Adipose tissue (tissue), 3 donors: ENCODE results near the gene WNT5A. TPM values are rescaled to one million over a fixed set of nuclear protein-coding genes. Genes with fewer than 3 reads are reported as not detected.

Source experiments
- H3K27ac ChIP-seq: one replicate; pipeline ENCODE4 v1.5.1; 2013; ENCODE audit warnings: low read depth, low read length
- WGBS, 3 donors: extraction: QIAGEN DNeasy Blood & Tissue Kit; methylation state at CpG; one replicate each; pipeline ENCODE4 v1.1.7; 2013; 5-methylcytosine and 5-hydroxymethylcytosine counted together
- polyA plus RNA-seq, 3 donors: library from polyadenylated mRNA; stranded (reverse); fragments of 200-250 nt; gene quantifications; one replicate each; pipeline ENCODE4 v1.2.3, GENCODE V29; 2013
- donor health status: healthy with polysubstance abuse.
- donor health status: Bipolar disorder and iron deficiency.
- donor health status: healthy.

The WNT5A gene
- polyA plus RNA-seq, 3 donors = 1.1 to 1.4 (median 1.2) TPM

DNA sequence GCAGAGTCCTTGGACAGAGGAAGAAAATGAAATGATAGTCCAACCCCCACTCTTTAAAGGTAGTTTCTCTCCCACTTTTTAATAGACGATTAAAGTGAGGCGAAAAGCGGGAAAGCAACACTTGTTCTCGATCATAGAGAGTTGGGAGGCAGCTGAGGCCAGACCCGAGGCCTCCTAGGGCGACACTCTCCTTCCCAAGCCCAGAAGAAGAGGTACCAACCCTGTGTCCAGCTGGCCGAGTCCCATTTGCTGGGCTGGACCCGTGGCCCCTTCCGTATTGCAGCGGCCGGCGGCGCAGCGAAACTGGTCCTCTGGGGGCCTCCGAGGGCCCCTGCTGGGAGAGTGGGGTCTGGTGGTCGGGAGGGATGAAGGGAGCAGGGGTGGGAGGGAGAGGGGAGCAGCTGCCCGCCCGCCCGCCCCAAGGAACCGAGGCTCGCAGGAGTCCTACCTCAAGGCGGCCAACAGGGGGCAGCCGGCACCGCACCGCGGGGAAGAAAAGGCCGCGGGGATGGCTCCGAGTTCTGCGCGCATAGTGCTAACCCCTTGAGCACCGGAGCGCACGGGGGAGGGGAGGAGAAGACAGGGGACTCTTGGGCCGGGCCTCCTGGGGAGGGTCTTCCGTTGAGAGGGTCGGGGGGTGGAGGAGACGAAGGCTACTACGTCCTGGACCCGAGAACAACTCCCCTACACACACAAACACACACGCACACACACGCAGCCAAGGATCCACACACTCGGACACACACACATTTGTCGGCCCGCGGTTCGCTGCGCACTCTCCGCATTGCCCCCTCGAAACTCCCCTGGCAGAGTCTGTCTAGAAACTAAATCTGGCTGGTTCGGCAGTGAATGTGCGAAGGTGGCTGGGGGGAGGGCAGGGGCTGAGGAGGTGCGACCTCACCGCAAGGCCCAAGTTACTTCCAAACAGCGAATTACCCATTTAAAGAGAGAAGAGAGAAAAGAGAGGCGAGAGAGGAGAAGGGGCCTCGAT is 2.0 kb downstream of the WNT5A start:
- WGBS, 3 donors = 5 to 6% (median 6%) methylated on average over 47 to 57 of the region's 57 CpGs
- H3K27ac ChIP-seq = no peak overlapping the region

DNA sequence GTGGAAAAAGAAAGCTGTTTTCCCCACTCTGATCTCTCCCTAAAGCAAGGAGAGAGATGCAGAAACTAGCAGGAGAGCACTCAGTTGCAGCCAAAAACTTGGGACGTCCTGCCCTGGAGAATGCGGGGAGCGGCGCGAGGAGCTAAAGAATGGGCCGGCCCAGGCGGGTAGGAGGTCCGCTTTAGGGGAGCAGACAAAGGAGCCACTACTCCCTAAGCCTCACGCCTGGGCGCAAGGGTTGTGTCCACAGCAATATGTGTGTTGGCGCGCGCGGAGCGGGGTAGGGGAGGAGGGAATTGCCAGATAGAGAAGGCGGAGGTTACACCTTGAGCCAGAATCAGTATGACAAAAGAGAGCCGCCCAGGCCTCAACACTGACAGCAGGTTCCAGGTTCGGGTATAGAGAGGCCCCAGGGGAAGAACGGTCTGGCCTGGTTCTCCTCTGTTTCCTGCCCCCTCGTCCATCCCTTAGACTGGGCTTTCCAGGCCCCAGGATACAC is 2.9 kb downstream of the WNT5A start:
- no peak overlapping the region for H3K27ac ChIP-seq
- 30 to 57% (median 40%) methylated on average over 18 to 20 of the region's 20 CpGs for WGBS, 3 donors

DNA sequence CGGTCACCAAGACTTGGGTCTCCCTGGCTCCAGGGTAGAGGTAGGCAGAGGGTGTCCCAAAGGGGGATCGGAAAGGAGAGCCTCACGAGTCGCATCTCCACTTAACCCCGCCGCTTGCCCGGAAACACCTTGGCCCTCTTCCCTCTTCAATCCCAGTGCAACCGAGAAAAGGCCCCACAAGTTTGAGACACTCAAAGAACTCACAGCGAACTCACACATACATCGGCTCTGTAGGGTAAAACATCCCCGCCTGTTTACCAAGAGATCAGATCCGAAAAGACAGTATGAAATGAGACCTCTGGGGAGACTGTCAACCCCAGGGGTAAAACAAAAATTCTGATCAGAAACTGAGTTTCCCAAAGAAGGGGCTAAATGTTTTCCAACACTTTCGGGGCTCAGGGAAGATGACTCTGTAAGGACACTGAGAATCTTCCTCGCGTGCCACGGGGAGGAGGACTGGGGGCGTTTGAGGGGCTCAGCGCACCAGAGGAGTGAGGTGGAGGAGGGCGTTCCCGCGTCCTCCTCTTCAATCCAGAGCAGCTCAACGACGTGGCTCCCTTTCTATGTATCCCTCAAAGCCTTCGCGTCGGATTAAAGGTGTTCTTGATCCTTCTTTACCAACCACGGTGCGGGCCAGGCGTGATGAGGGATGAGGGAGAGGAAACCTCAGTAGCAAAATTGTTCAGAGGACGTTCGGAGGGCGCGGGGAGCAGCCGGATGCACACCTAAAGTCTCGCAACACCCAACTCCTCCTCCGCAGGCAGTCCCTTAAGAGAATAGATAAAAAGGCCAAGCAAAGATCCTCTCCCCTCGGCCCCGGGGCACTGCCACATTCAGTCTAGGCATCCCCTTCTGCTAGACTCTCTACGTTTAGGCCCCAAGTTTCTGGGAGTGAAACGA is 3.7 kb downstream of the WNT5A start:
- 20 to 39% (median 39%) methylated on average over 40 of the region's 40 CpGs for WGBS, 3 donors
- no peak overlapping the region for H3K27ac ChIP-seq

GRCh38 chr3:55482496-55483195 is 4.5 kb downstream of the WNT5A start:
- no peak overlapping the region for H3K27ac ChIP-seq
- WGBS, 3 donors = 7 to 15% (median 8%) methylated on average over 38 of the region's 38 CpGs

GRCh38 chr3:55481744-55482495 is 5.2 kb downstream of the WNT5A start:
- H3K27ac ChIP-seq = no peak overlapping the region

GRCh38 chr3:55480911-55481743 is 6.0 kb downstream of the WNT5A start:
- no peak overlapping the region for H3K27ac ChIP-seq
- WGBS, 3 donors = 4 to 13% (median 9%) methylated on average over 41 to 42 of the region's 42 CpGs

More at GRCh38 chr3:55481744-55482495, 5.2 kb downstream of the WNT5A start:
- 5 to 13% (median 11%) methylated on average over 34 to 37 of the region's 37 CpGs for WGBS, 3 donors

DNA sequence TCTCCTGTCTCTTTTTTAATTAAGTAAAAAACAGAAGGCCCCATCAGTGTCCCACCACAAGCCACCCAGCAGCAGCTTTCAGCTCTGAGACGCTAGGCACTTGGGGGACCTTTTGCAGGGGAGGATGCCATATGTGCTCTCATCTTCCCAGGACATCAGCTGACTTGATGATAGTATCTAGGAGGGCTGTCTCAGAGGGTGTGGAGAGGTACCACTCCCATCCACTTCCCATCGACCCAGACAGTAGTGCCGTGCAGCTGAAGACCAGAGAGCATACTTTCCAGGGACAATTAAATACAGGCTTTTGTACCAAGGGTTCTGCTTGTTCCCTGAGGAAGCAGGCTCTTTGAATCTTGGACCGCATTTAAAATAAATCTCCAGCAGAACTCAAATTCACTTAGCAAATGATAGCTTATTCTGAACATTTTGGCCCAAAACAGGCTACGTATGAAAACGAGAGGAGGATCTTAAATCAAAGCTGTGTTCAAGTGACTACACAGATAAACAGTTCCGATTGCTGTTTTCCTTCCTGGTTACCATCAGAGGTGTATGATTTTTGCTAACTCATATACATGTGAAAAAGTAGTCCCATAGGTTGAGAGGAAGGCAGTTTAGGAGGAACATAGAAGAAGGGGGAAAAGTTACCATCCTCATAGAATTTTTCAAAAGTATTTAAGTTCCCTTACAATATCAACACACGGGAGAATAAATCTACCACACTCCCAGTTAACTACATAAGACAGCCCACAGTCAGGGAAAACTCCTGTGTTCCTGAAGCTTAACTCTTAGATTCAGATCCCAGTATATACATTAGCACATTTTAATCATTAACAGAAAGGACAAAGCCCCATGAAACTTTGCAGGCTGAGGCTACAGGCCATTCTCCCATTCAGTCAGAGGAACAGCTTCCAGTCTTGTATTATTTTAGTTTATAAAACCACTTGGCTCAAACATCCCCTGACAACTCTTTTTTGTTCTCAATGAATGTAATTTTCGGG is 9.5 kb downstream of the WNT5A start:
- WGBS, 3 donors = 60 to 66% (median 64%) methylated on average over 9 of the region's 9 CpGs
- no peak overlapping the region for H3K27ac ChIP-seq

- WGBS, 3 donors = 65 to 80% (median 67%) methylated on average over 3 of the region's 3 CpGs
Observed at GRCh38 chr3:55476515-55476914, 10.6 kb downstream of the WNT5A start.

GRCh38 chr3:55474213-55474632 is 12.9 kb downstream of the WNT5A start:
- WGBS, 3 donors = 45 to 86% (median 81%) methylated on average over 36 to 44 of the region's 44 CpGs
- no peak overlapping the region for H3K27ac ChIP-seq

More at GRCh38 chr3:55476515-55476914, 10.6 kb downstream of the WNT5A start:
- H3K27ac ChIP-seq = no peak overlapping the region

- H3K27ac ChIP-seq = no peak overlapping the region
- WGBS, 3 donors = 69 to 89% (median 87%) methylated on average over 6 of the region's 6 CpGs
Observed at GRCh38 chr3:55473788-55474187, 13.3 kb downstream of the WNT5A start.

GRCh38 chr3:55471522-55472280 is 15.4 kb downstream of the WNT5A start:
- WGBS, 3 donors = 73 to 80% (median 76%) methylated on average over 8 of the region's 8 CpGs
- no peak overlapping the region for H3K27ac ChIP-seq

DNA sequence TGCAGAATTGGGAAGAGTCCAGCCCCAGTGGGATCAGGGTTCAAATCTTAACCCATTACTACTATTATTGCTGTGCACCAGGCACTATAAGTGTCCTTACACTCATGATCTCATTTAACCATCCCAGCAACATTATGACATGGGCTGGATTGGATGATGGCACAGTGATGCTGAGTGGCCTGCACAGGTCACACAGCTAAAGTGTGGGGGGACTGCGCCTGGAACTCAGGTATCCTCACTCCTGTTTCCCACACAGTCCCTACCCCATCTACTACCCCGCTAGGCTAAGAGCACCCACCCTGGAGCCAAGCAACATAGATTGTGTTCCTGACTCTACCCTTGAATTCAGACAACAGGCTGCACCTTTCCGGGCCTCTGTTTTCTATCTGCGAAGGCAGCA is 16.0 kb downstream of the WNT5A start:
- WGBS, 3 donors = 89 to 96% (median 95%) methylated on average over 4 of the region's 4 CpGs
- H3K27ac ChIP-seq = no peak overlapping the region

GRCh38 chr3:55469957-55470526 is 17.1 kb downstream of the WNT5A start:
- no peak overlapping the region for H3K27ac ChIP-seq

GRCh38 chr3:55468251-55468650 is 18.9 kb downstream of the WNT5A start:
- WGBS, 3 donors = 89 to 91% (median 90%) methylated on average over 5 of the region's 5 CpGs
- H3K27ac ChIP-seq = no peak overlapping the region

More at GRCh38 chr3:55469957-55470526, 17.1 kb downstream of the WNT5A start:
- WGBS, 3 donors = 96% methylated on average over 32 of the region's 32 CpGs
